Measurements from ENCODE around the gene C14orf132. TPM values are rescaled to one million over a fixed set of nuclear protein-coding genes. Genes with fewer than 3 reads are reported as not detected.

C14orf132 gene
- total RNA-seq, 3 donors from 2014 or later, result 6.6 to 13.3 (median 10.8) TPM

DNA sequence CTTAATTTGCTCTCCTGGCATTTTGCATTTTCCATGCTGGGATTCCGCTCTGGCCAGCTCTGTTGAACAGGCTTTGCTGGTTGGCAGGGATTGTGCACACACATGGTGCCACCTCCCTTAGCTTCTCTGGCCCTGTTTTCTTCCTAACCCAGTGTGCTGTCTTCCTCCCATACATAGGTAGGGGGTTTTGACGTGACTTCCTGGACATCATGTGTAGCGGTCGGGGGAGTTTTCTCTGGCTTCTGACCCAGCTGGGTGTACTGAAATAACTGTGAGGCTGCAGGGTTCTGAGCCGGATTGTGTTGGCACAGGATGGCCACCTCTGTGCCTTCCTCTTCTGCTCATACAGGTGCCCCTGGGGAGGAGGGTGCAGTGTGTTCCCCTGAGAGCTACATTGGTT is 25.7 kb downstream of the C14orf132 start:
- intact Hi-C loops (cut with DNase I; ENCODE audit: low total_unique reads), result no loop called here
- H3K4me1 ChIP-seq, result no peaks in the 10 kb centered on the region
- DNase-seq (ENCODE audit: low spot score in 2 of 2), result peak in 1 of 2 donors; percentile 20

DNA sequence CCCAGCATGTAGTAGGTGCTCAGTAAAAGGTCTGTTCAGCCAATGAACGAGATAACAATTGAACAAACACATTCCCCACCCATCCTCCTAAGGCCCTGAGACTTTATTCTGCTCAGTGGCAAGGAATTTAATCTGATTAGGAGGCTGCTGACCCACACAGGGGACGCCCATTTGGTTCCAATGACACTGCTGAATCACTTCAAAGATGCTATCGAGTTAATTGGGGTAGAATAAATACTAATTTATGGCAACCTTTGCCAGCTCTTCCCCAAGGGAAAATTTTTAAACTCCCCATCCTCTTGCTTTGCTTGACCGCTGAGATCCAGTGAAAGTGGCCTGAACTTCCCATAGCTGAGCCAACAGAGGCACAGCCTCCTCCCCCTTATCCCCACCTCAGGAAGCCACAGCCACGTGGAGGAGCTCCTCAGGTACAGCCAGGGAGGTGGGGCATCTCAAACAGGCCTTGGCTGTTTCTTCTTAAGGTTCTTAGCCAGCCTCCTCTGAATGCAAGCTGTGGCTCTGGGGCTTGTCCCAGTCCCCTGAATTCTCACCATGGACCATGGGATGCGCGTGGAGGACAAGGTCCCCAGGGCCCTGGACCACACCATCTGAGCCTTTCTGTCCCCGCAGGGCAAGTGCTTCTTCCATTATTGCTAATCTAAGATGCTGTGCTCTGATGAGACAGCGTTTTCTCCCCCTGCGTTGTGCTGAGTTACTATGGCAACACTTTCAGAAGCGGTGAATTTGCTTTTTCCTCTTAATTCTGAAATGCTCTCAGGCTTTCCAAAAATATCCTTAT is 26.7 kb downstream of the C14orf132 start:
- intact Hi-C loops (cut with DNase I; ENCODE audit: low total_unique reads), result no loop called here
- Histone ChIP-seq H3K27ac (no peak overlapping the region), H3K9me3 (no peaks in the 10 kb centered on the region), H3K4me1 (no peaks in the 10 kb centered on the region), H3K27me3 (no peaks in the 10 kb centered on the region), H3K4me3 (no peak overlapping the region), H3K36me3 (no peaks in the 10 kb centered on the region)
- no peak for TF ChIP-seq POLR2A (IDR thresholded peaks at IDR 0.05)
- TF ChIP-seq POLR2AphosphoS5 (IDR thresholded peaks at IDR 0.05), result no peak
- TF ChIP-seq, protein P1, sequence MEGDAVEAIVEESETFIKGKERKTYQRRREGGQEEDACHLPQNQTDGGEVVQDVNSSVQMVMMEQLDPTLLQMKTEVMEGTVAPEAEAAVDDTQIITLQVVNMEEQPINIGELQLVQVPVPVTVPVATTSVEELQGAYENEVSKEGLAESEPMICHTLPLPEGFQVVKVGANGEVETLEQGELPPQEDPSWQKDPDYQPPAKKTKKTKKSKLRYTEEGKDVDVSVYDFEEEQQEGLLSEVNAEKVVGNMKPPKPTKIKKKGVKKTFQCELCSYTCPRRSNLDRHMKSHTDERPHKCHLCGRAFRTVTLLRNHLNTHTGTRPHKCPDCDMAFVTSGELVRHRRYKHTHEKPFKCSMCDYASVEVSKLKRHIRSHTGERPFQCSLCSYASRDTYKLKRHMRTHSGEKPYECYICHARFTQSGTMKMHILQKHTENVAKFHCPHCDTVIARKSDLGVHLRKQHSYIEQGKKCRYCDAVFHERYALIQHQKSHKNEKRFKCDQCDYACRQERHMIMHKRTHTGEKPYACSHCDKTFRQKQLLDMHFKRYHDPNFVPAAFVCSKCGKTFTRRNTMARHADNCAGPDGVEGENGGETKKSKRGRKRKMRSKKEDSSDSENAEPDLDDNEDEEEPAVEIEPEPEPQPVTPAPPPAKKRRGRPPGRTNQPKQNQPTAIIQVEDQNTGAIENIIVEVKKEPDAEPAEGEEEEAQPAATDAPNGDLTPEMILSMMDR (IDR thresholded peaks at IDR 0.05), result no peak
- DNase-seq (ENCODE audit: low spot score in 2 of 2), result peak in 1 of 2 donors; percentile 46

More for the DNA sequence above, 25.7 kb downstream of the C14orf132 start:
- Histone ChIP-seq H3K9me3 (no peaks in the 10 kb centered on the region), H3K4me3 (no peak overlapping the region), H3K27ac (no peak overlapping the region), H3K27me3 (no peaks in the 10 kb centered on the region), H3K36me3 (no peaks in the 10 kb centered on the region)
- TF ChIP-seq, protein P1 (IDR thresholded peaks at IDR 0.05), result no peak
- TF ChIP-seq POLR2AphosphoS5 (IDR thresholded peaks at IDR 0.05), result no peak

DNA sequence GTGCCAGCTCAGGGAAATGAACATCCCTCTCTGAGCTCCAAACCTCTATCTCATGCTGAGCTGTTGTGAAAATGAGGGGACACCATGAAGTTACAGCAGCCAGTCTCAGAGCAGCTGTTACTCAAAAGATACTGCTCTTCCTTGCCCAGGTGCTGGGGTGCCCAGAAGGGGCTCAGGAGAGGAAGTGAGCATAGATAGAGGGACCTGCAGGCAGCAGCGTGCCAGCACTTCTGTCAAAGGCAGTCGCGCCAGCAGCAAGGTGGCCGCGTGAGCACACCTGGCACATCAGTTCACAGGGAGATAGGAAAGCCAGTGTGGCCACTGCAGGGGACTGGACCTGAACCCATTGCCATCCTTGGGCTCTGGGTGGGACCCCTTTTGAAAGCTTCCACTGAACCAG is 27.8 kb downstream of the C14orf132 start:
- H3K4me3 ChIP-seq, result no peak overlapping the region
- H3K36me3 ChIP-seq, result no peaks in the 10 kb centered on the region
- TF ChIP-seq POLR2AphosphoS5 (IDR thresholded peaks at IDR 0.05) (no peak), POLR2A (IDR thresholded peaks at IDR 0.05) (no peak)
- TF ChIP-seq, protein P1 (IDR thresholded peaks at IDR 0.05), result no peak
- no peaks in the 10 kb centered on the region for H3K4me1 ChIP-seq
- H3K9me3 ChIP-seq, result no peaks in the 10 kb centered on the region
- H3K27ac ChIP-seq, result no peak overlapping the region
- intact Hi-C loops (cut with DNase I; ENCODE audit: low total_unique reads), result no loop called here
- H3K27me3 ChIP-seq, result no peaks in the 10 kb centered on the region
- DNase-seq (ENCODE audit: low spot score in 2 of 2), result peak in 1 of 2 donors; percentile 7

DNA sequence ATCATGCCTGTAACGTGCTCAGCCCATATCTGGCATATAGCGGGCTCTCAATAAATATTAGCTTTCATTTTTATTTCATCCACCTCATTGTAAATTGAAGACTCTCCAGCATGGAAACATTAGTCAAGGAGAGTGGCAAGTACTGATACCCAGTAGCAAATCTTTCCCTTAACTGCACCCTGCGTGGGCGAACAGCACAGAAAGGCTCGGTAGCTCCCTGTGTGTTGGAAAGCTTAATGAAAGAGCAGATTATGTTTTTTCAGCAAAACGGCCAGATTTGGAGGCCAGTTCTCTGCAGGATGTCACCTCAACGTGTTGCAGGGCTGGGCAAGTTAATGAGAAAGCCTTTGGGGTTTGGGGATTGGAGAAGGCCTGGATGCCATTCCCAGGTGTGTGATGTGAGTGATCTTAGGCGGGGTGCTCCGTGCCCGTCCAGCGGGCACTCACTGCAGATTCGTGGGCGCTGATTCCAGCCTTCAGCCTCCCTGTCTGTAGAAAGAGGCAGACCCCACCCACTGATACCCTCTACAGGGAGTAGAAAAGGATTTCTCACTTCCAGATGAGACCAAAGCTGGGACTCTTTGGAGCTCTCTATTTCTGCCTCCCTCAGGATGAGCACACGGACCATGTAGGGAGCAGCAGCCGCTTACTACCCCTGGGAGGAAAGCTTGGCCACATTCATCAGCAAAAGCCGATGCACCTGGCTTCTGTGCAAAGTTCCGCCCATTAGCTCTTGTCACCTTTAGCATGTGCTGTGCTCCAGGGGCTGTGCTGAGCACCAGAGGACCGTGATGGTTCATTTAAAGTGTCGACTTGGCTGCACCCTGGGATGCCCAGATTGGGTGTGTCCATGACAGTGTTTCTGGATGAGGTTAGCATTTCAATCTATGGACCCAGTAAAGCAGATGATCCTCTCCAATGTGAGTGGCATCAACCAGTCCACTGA is 29.1 kb downstream of the C14orf132 start:
- TF ChIP-seq POLR2A (IDR thresholded peaks at IDR 0.05) (no peak), POLR2AphosphoS5 (IDR thresholded peaks at IDR 0.05) (no peak)
- TF ChIP-seq, protein P1 (IDR thresholded peaks at IDR 0.05), result no peak
- Histone ChIP-seq H3K4me1 (no peaks in the 10 kb centered on the region), H3K27me3 (no peaks in the 10 kb centered on the region), H3K27ac (no peak overlapping the region), H3K4me3 (no peak overlapping the region), H3K9me3 (no peaks in the 10 kb centered on the region), H3K36me3 (no peaks in the 10 kb centered on the region)
- intact Hi-C loops (cut with DNase I; ENCODE audit: low total_unique reads), result no loop called here
- DNase-seq (ENCODE audit: low spot score in 2 of 2), result peak in 1 of 2 donors; percentile 41
